Lung (tissue), 12 donors: Measurements from ENCODE around the gene XPO5. TPM values are rescaled to one million over a fixed set of nuclear protein-coding genes. Genes with fewer than 3 reads are reported as not detected.

ENCODE experiments used
- ATAC-seq: fragments of 200-7000 bp; cut with Tn5 transposase; one replicate; pipeline ENCODE4 v1.9.1; 2020; ENCODE audit warnings: moderate number of reproducible peaks; ENCODE audit not compliant: insufficient read depth, low FRiP score
- DNase-seq, 3 donors: peaks; one replicate each; pipeline ENCODE4 v3.0.0-alpha.2; 2013 to 2017
- H3K27ac ChIP-seq, 2 donors: one replicate each; pipeline ENCODE4 v1.5.1; 2013; ENCODE audit warnings: mild to moderate bottlenecking in 2 of 2, moderate library complexity in 2 of 2, control low read depth in 1 of 2, inconsistent platforms in 1 of 2, low read depth in 1 of 2, low read length in 1 of 2
- H3K27me3 ChIP-seq, 3 donors: one replicate each; pipeline ENCODE4 v1.5.1; 2013; ENCODE audit warnings: low read length in 2 of 3; ENCODE audit not compliant: control insufficient read depth in 3 of 3, insufficient read depth in 3 of 3
- H3K36me3 ChIP-seq, 4 donors: one replicate each; pipeline ENCODE4 v1.5.1; 2013; ENCODE audit warnings: low read length in 4 of 4, mild to moderate bottlenecking in 1 of 4, moderate library complexity in 1 of 4; ENCODE audit not compliant: control insufficient read depth in 4 of 4, insufficient read depth in 4 of 4
- H3K4me1 ChIP-seq, 5 donors: one replicate each; pipeline ENCODE4 v1.5.1; 2013; ENCODE audit warnings: low read length in 5 of 5, mild to moderate bottlenecking in 2 of 5, moderate library complexity in 1 of 5; ENCODE audit not compliant: control insufficient read depth in 5 of 5, insufficient read depth in 5 of 5
- H3K4me3 ChIP-seq: one replicate; pipeline ENCODE4 v1.5.1; 2013; ENCODE audit warnings: mild to moderate bottlenecking, control low read depth, moderate library complexity
- H3K9ac ChIP-seq, 2 donors: one replicate each; pipeline ENCODE4 v1.5.1; 2013; ENCODE audit warnings: low read length in 2 of 2, control low read depth in 1 of 2; ENCODE audit not compliant: insufficient read depth in 1 of 2
- H3K9me3 ChIP-seq, 4 donors: one replicate each; pipeline ENCODE4 v1.5.1; 2013; ENCODE audit warnings: low read length in 3 of 4, mild to moderate bottlenecking in 1 of 4, moderate library complexity in 1 of 4; ENCODE audit not compliant: control insufficient read depth in 4 of 4, insufficient read depth in 3 of 4
- WGBS, 2 donors: extraction: QIAGEN DNeasy Blood & Tissue Kit; methylation state at CpG; one replicate each; pipeline ENCODE4 v1.1.7; 2013; 5-methylcytosine and 5-hydroxymethylcytosine counted together
- polyA plus RNA-seq, 2 donors: library from polyadenylated mRNA; stranded (reverse); fragments of 200-250 nt; gene quantifications; one replicate each; pipeline ENCODE4 v1.2.1, GENCODE V29; 2013
- total RNA-seq, 2 donors: library from RNA; depleted of rRNA in 1 of 2; stranded (reverse); fragments of >200 nt in 1 of 2; gene quantifications; one replicate each; pipeline ENCODE4 v1.2.1, GENCODE V29; 2014 to 2021
- TF ChIP-seq, protein P1 (sequence below): IDR thresholded peaks from 2 replicates; pipeline ENCODE4 v1.5.1; 2012; ENCODE audit warnings: mild to moderate bottlenecking; ENCODE audit errors: control extremely low read depth, extremely low read depth
- donor health status: control.
- donor health status: control.
- donor health status: Bipolar disorder and iron deficiency.
- donor health status: healthy.
- donor health status: DM: yes; HTN: yes; CAD: no.

XPO5 gene
- total and polyA plus RNA-seq, 4 donors: 9.3 to 30.1 (median 16.3) TPM

DNA sequence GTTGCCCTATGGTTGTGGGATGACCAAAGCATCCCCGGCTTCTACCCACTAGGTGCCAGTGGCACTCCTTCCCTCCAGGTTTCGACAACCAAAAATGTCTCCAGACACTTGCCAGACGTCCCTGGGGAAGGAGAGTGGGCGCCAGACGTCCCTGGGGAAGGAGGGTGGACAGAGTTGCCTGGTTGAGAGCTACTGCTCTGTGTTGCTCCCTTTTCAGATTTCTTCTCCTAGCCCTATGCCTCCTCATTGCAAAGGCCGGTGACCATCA lies 78.8 kb downstream of the XPO5 start:
- TF ChIP-seq, protein P1, sequence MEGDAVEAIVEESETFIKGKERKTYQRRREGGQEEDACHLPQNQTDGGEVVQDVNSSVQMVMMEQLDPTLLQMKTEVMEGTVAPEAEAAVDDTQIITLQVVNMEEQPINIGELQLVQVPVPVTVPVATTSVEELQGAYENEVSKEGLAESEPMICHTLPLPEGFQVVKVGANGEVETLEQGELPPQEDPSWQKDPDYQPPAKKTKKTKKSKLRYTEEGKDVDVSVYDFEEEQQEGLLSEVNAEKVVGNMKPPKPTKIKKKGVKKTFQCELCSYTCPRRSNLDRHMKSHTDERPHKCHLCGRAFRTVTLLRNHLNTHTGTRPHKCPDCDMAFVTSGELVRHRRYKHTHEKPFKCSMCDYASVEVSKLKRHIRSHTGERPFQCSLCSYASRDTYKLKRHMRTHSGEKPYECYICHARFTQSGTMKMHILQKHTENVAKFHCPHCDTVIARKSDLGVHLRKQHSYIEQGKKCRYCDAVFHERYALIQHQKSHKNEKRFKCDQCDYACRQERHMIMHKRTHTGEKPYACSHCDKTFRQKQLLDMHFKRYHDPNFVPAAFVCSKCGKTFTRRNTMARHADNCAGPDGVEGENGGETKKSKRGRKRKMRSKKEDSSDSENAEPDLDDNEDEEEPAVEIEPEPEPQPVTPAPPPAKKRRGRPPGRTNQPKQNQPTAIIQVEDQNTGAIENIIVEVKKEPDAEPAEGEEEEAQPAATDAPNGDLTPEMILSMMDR: no peak
- 93 to 95% methylated on average over 6 of the region's 6 CpGs for WGBS, 2 donors
- Histone ChIP-seq H3K27ac (no peak overlapping the region), H3K4me1 (peaks cover 2 to 35% (median 9%) of the 10 kb centered on the region in 5 donors), H3K9me3 (no peaks in the 10 kb centered on the region), H3K36me3 (peaks cover 3 to 32% (median 25%) of the 10 kb centered on the region in 4 donors), H3K4me3 (no peak overlapping the region), H3K9ac (no peak overlapping the region), H3K27me3 (no peaks in the 10 kb centered on the region)
- DNase-seq (no peak), ATAC-seq (no peak)

- no peak for DNase-seq
- Histone ChIP-seq H3K4me1 (peaks cover 5 to 39% (median 12%) of the 10 kb centered on the region in 5 donors), H3K9me3 (no peaks in the 10 kb centered on the region), H3K4me3 (no peak overlapping the region), H3K27ac (no peak overlapping the region), H3K36me3 (peaks cover 2 to 30% (median 25%) of the 10 kb centered on the region in 4 donors), H3K27me3 (no peaks in the 10 kb centered on the region), H3K9ac (no peak overlapping the region)
- ATAC-seq: no peak
- TF ChIP-seq, protein P1: no peak
- 62 to 79% methylated on average over 18 of the region's 18 CpGs for WGBS, 2 donors
Observed at GRCh38 chr6:43496370-43497128, 79.3 kb downstream of the XPO5 start.

DNA sequence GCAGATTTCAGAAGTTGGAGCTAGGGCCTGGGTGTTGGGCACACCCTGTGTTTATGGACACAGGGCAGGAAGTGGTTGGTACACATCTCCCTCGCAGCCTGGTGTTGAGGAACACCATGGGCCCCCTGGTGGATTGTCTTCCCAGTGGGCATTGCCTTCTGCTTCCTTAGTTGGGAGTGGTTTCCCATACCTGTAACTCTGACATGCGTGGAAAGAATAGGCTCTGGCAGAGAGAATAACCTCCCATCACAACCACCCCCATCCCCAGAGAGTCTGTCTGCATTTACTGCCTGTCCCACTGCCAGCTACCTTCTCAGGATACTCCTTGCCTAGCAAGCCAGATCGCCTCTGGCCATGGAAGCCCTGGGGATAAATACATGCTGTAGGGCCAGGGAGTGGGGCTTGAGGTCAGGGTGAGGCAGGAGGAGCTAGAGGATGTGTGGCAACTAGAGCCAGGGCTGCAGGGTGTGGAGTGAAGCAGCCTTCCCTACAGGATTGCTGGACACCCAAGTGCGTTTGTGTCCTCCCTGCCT lies 80.4 kb downstream of the XPO5 start:
- Histone ChIP-seq H3K4me1 (peaks cover 5 to 39% (median 12%) of the 10 kb centered on the region in 5 donors), H3K27me3 (no peaks in the 10 kb centered on the region), H3K9me3 (no peaks in the 10 kb centered on the region), H3K4me3 (no peak overlapping the region), H3K9ac (no peak overlapping the region), H3K36me3 (peaks cover 2 to 22% (median 19%) of the 10 kb centered on the region in 4 donors), H3K27ac (no peak overlapping the region)
- ATAC-seq (no peak), DNase-seq (no peak)
- TF ChIP-seq, protein P1: no peak
- 67 to 68% methylated on average over 4 of the region's 4 CpGs for WGBS, 2 donors
